GM23338 (cell line): Measurements from ENCODE around the gene NDUFV1. TPM values are rescaled to one million over a fixed set of nuclear protein-coding genes. Genes with fewer than 3 reads are reported as not detected.

Source experiments
- ATAC-seq: fragments of 200-7000 bp; cut with Tn5 transposase; 3 replicates; pipeline ENCODE4 v1.9.1; 2020
- DNase-seq: peaks from one replicate; pipeline ENCODE4 v3.0.0-alpha.2; 2015; ENCODE audit warnings: low spot score
- H2AFZ ChIP-seq: fragments of 200-600 bp; sonication (generic); 2 replicates; pipeline ENCODE4 v1.8.0; 2016; ENCODE audit warnings: antibody characterized with exemption, mild to moderate bottlenecking, moderate library complexity
- H3F3A ChIP-seq: fragments of 200-600 bp; sonication (generic); replicated peaks from 2 replicates; pipeline ENCODE4 v1.8.0; 2017; ENCODE audit warnings: antibody characterized with exemption, mixed run types, low read depth
- H3K27ac ChIP-seq: fragments of 200-600 bp; sonication (generic); 2 replicates; pipeline ENCODE4 v1.6.1; 2016; ENCODE audit warnings: low read depth
- H3K27me3 ChIP-seq: fragments of 200-600 bp; sonication (generic); 2 replicates; pipeline ENCODE4 v1.8.0; 2016; ENCODE audit warnings: mild to moderate bottlenecking, mixed run types, moderate library complexity; ENCODE audit not compliant: insufficient read depth
- H3K36me3 ChIP-seq: fragments of 200-600 bp; sonication (generic); 2 replicates; pipeline ENCODE4 v1.8.0; 2016; ENCODE audit warnings: mild to moderate bottlenecking; ENCODE audit not compliant: insufficient read depth
- H3K4me1 ChIP-seq: fragments of 200-600 bp; sonication (generic); 2 replicates; pipeline ENCODE4 v1.8.0; 2016; ENCODE audit warnings: mild to moderate bottlenecking, moderate library complexity; ENCODE audit not compliant: insufficient read depth
- H3K4me2 ChIP-seq: fragments of 200-600 bp; sonication (generic); 2 replicates; pipeline ENCODE4 v1.7.1; 2017; ENCODE audit warnings: mixed run types
- H3K4me3 ChIP-seq: fragments of 200-600 bp; sonication (generic); 2 replicates; pipeline ENCODE4 v1.6.1; 2016; ENCODE audit warnings: mixed run types
- H3K79me2 ChIP-seq: fragments of 200-600 bp; sonication (generic); replicated peaks from 2 replicates; pipeline ENCODE4 v1.8.0; 2017; ENCODE audit warnings: mild to moderate bottlenecking; ENCODE audit not compliant: insufficient read depth
- H3K9me2 ChIP-seq: fragments of 200-600 bp; sonication (generic); 2 replicates; pipeline ENCODE4 v1.8.0; 2017; ENCODE audit not compliant: insufficient read depth
- H4K20me1 ChIP-seq: fragments of 200-600 bp; sonication (generic); replicated peaks from 2 replicates; pipeline ENCODE4 v1.8.0; 2017; ENCODE audit warnings: mild to moderate bottlenecking; ENCODE audit not compliant: insufficient read depth
- H3K27ac Mint-ChIP-seq: 2 replicates; pipeline ENCODE4 v1.8.0; 2020; ENCODE audit warnings: inconsistent platforms, mild to moderate bottlenecking, moderate library complexity, mixed read lengths
- H3K27me3 Mint-ChIP-seq: 3 replicates; pipeline ENCODE4 v1.8.0; 2022; ENCODE audit warnings: low read depth, mild to moderate bottlenecking, moderate library complexity, mixed read lengths, inconsistent platforms; ENCODE audit not compliant: insufficient read depth, poor library complexity
- H3K36me3 Mint-ChIP-seq: 3 replicates; pipeline ENCODE4 v1.8.0; 2021; ENCODE audit warnings: low read depth, mild to moderate bottlenecking, inconsistent platforms, moderate library complexity, mixed read lengths
- H3K4me1 Mint-ChIP-seq: 3 replicates; pipeline ENCODE4 v1.8.0; 2020; ENCODE audit warnings: mild to moderate bottlenecking, inconsistent platforms, mixed read lengths
- H3K4me3 Mint-ChIP-seq: 3 replicates; pipeline ENCODE4 v1.8.0; 2021; ENCODE audit warnings: moderate library complexity, mild to moderate bottlenecking, inconsistent platforms, mixed read lengths
- H3K9me3 Mint-ChIP-seq: 3 replicates; pipeline ENCODE4 v1.8.0; 2020; ENCODE audit warnings: moderate library complexity, mild to moderate bottlenecking, inconsistent platforms, mixed read lengths
- CREB1 ChIP-seq: fragments of 250-450 bp; sonication (Bioruptor Pico); IDR thresholded peaks from 2 replicates; pipeline ENCODE4 v1.5.0; 2020; ENCODE audit warnings: low read depth, mild to moderate bottlenecking, moderate library complexity
- EZH2 ChIP-seq: fragments of 200-600 bp; sonication (generic); IDR thresholded peaks from one replicate; pipeline ENCODE4 v1.8.0; 2017; ENCODE audit warnings: antibody characterized with exemption, mild to moderate bottlenecking, low read depth; ENCODE audit not compliant: unreplicated experiment
- EZH2phosphoT487 ChIP-seq: fragments of 200-600 bp; sonication (generic); IDR thresholded peaks from one replicate; pipeline ENCODE4 v1.8.1; 2018; ENCODE audit warnings: antibody characterized with exemption; ENCODE audit not compliant: unreplicated experiment
- JUNB ChIP-seq: IDR thresholded peaks from one replicate; pipeline ENCODE4 v1.6.1; 2016; ENCODE audit warnings: antibody characterized with exemption; ENCODE audit not compliant: unreplicated experiment
- NANOG ChIP-seq: IDR thresholded peaks from 2 replicates; pipeline ENCODE4 v1.6.1; 2016; ENCODE audit warnings: antibody characterized with exemption, borderline replicate concordance
- POLR2AphosphoS5 ChIP-seq: IDR thresholded peaks from 2 replicates; pipeline ENCODE4 v1.6.1; 2016; ENCODE audit warnings: antibody characterized with exemption, low read depth
- STAT1 ChIP-seq: IDR thresholded peaks from one replicate; pipeline ENCODE4 v1.6.1; 2016; ENCODE audit warnings: antibody characterized with exemption; ENCODE audit not compliant: unreplicated experiment
- ZNF114 ChIP-seq: fragments of 250-450 bp; sonication (Bioruptor Pico); IDR thresholded peaks from 2 replicates; pipeline ENCODE4 v1.5.0; 2020; ENCODE audit warnings: mild to moderate bottlenecking, moderate library complexity
- ZNF331 ChIP-seq: fragments of 250-450 bp; sonication (Bioruptor Pico); IDR thresholded peaks from 2 replicates; pipeline ENCODE4 v1.5.0; 2020; ENCODE audit warnings: low read depth, mild to moderate bottlenecking, moderate library complexity
- polyA plus RNA-seq: library from polyadenylated mRNA; unstranded; fragments of >200 nt; fragmentation: Nextera tagmentation; extraction: Ambion mirVana; gene quantifications from 2 replicates; pipeline ENCODE4 v1.2.1, GENCODE V29; 2016
- total RNA-seq: library from RNA; depleted of rRNA; stranded (reverse); fragments of >200 nt; shearing (Covaris generic); gene quantifications from 2 replicates; pipeline ENCODE4 v1.2.3, GENCODE V29; 2014
- TF ChIP-seq, protein P1 (sequence below): fragments of 250-450 bp; sonication (Bioruptor Pico); IDR thresholded peaks from 2 replicates; pipeline ENCODE4 v1.5.0; 2020; ENCODE audit warnings: mild to moderate bottlenecking, moderate library complexity
- TF ChIP-seq, protein P2 (sequence below): IDR thresholded peaks from one replicate; pipeline ENCODE4 v1.6.1; 2018; ENCODE audit warnings: antibody characterized with exemption; ENCODE audit not compliant: unreplicated experiment
- TF ChIP-seq, protein P3 (sequence below), 2 experiments: fragments of 200-600 bp in 1 of 2; sonication (generic) in 1 of 2; conservative IDR thresholded peaks; 2 replicates each; pipeline versions ENCODE4 v1.5.1 to v1.6.1; 2016 to 2017; ENCODE audit warnings: antibody characterized with exemption in 2 of 2, low read depth in 2 of 2, mild to moderate bottlenecking in 2 of 2, moderate library complexity in 1 of 2
- TF ChIP-seq, protein P4 (sequence below): IDR thresholded peaks from 2 replicates; pipeline ENCODE4 v1.6.1; 2016; ENCODE audit warnings: antibody characterized with exemption

NDUFV1 gene
- total and polyA plus RNA-seq, 2 experiments from 2014 or later, result 104 to 241 TPM

DNA sequence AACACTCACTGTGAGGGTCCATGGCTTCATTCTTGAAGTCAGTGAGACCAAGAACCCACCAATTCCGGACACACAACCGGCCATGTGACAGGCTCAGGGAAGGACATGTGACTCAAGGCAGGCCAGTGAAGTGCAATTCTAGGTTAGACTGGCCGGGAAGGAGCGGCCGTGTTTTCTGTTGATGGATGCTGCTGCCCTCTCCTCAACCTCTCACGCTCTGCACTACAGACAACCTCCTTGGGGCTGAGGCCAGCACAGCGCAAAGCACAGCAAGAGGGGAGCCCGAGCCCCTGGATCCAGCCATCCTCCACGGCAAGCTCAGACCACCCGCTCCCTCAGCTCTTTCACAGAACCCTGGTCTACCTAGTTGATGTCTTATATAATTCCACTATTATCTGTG lies 20.2 kb downstream of the NDUFV1 start:
- H3F3A ChIP-seq, result peaks cover 5% of the 10 kb centered on the region; the same call in 1 of the 2 replicates
- no peak overlapping the region for H3K27ac Mint-ChIP-seq
- H3K27me3 Mint-ChIP-seq, result peaks cover 29% of the 10 kb centered on the region
- no peak overlapping the region for H2AFZ ChIP-seq
- H3K79me2 ChIP-seq, result no peaks in the 10 kb centered on the region
- ATAC-seq, result no peak
- TF ChIP-seq JUNB (no peak), ZNF331 (CRISPR knock-in tag) (no peak), CREB1 (CRISPR knock-in tag) (no peak), POLR2AphosphoS5 (no peak), NANOG (no peak), STAT1 (no peak), ZNF114 (no peak), EZH2 (no peak), EZH2phosphoT487 (no peak)
- TF ChIP-seq, protein P1, sequence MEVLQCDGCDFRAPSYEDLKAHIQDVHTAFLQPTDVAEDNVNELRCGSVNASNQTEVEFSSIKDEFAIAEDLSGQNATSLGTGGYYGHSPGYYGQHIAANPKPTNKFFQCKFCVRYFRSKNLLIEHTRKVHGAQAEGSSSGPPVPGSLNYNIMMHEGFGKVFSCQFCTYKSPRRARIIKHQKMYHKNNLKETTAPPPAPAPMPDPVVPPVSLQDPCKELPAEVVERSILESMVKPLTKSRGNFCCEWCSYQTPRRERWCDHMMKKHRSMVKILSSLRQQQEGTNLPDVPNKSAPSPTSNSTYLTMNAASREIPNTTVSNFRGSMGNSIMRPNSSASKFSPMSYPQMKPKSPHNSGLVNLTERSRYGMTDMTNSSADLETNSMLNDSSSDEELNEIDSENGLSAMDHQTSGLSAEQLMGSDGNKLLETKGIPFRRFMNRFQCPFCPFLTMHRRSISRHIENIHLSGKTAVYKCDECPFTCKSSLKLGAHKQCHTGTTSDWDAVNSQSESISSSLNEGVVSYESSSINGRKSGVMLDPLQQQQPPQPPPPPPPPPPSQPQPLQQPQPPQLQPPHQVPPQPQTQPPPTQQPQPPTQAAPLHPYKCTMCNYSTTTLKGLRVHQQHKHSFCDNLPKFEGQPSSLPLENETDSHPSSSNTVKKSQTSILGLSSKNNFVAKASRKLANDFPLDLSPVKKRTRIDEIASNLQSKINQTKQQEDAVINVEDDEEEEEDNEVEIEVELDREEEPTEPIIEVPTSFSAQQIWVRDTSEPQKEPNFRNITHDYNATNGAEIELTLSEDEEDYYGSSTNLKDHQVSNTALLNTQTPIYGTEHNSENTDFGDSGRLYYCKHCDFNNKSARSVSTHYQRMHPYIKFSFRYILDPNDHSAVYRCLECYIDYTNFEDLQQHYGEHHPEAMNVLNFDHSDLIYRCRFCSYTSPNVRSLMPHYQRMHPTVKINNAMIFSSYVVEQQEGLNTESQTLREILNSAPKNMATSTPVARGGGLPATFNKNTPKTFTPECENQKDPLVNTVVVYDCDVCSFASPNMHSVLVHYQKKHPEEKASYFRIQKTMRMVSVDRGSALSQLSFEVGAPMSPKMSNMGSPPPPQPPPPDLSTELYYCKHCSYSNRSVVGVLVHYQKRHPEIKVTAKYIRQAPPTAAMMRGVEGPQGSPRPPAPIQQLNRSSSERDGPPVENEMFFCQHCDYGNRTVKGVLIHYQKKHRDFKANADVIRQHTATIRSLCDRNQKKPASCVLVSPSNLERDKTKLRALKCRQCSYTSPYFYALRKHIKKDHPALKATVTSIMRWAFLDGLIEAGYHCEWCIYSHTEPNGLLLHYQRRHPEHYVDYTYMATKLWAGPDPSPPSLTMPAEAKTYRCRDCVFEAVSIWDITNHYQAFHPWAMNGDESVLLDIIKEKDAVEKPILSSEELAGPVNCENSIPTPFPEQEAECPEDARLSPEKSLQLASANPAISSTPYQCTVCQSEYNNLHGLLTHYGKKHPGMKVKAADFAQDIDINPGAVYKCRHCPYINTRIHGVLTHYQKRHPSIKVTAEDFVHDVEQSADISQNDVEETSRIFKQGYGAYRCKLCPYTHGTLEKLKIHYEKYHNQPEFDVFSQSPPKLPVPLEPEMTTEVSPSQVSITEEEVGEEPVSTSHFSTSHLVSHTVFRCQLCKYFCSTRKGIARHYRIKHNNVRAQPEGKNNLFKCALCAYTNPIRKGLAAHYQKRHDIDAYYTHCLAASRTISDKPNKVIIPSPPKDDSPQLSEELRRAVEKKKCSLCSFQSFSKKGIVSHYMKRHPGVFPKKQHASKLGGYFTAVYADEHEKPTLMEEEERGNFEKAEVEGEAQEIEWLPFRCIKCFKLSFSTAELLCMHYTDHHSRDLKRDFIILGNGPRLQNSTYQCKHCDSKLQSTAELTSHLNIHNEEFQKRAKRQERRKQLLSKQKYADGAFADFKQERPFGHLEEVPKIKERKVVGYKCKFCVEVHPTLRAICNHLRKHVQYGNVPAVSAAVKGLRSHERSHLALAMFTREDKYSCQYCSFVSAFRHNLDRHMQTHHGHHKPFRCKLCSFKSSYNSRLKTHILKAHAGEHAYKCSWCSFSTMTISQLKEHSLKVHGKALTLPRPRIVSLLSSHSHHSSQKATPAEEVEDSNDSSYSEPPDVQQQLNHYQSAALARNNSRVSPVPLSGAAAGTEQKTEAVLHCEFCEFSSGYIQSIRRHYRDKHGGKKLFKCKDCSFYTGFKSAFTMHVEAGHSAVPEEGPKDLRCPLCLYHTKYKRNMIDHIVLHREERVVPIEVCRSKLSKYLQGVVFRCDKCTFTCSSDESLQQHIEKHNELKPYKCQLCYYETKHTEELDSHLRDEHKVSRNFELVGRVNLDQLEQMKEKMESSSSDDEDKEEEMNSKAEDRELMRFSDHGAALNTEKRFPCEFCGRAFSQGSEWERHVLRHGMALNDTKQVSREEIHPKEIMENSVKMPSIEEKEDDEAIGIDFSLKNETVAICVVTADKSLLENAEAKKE (CRISPR knock-in tag), result no peak
- TF ChIP-seq, protein P2, sequence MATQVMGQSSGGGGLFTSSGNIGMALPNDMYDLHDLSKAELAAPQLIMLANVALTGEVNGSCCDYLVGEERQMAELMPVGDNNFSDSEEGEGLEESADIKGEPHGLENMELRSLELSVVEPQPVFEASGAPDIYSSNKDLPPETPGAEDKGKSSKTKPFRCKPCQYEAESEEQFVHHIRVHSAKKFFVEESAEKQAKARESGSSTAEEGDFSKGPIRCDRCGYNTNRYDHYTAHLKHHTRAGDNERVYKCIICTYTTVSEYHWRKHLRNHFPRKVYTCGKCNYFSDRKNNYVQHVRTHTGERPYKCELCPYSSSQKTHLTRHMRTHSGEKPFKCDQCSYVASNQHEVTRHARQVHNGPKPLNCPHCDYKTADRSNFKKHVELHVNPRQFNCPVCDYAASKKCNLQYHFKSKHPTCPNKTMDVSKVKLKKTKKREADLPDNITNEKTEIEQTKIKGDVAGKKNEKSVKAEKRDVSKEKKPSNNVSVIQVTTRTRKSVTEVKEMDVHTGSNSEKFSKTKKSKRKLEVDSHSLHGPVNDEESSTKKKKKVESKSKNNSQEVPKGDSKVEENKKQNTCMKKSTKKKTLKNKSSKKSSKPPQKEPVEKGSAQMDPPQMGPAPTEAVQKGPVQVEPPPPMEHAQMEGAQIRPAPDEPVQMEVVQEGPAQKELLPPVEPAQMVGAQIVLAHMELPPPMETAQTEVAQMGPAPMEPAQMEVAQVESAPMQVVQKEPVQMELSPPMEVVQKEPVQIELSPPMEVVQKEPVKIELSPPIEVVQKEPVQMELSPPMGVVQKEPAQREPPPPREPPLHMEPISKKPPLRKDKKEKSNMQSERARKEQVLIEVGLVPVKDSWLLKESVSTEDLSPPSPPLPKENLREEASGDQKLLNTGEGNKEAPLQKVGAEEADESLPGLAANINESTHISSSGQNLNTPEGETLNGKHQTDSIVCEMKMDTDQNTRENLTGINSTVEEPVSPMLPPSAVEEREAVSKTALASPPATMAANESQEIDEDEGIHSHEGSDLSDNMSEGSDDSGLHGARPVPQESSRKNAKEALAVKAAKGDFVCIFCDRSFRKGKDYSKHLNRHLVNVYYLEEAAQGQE, result no peak
- TF ChIP-seq, protein P3, sequence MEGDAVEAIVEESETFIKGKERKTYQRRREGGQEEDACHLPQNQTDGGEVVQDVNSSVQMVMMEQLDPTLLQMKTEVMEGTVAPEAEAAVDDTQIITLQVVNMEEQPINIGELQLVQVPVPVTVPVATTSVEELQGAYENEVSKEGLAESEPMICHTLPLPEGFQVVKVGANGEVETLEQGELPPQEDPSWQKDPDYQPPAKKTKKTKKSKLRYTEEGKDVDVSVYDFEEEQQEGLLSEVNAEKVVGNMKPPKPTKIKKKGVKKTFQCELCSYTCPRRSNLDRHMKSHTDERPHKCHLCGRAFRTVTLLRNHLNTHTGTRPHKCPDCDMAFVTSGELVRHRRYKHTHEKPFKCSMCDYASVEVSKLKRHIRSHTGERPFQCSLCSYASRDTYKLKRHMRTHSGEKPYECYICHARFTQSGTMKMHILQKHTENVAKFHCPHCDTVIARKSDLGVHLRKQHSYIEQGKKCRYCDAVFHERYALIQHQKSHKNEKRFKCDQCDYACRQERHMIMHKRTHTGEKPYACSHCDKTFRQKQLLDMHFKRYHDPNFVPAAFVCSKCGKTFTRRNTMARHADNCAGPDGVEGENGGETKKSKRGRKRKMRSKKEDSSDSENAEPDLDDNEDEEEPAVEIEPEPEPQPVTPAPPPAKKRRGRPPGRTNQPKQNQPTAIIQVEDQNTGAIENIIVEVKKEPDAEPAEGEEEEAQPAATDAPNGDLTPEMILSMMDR (conservative IDR thresholded peaks at IDR 0.05; ENCODE audit: low read depth in 2 of 2), result no peak
- TF ChIP-seq, protein P4, sequence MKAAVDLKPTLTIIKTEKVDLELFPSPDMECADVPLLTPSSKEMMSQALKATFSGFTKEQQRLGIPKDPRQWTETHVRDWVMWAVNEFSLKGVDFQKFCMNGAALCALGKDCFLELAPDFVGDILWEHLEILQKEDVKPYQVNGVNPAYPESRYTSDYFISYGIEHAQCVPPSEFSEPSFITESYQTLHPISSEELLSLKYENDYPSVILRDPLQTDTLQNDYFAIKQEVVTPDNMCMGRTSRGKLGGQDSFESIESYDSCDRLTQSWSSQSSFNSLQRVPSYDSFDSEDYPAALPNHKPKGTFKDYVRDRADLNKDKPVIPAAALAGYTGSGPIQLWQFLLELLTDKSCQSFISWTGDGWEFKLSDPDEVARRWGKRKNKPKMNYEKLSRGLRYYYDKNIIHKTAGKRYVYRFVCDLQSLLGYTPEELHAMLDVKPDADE, result no peak
- no peak overlapping the region for H3K4me2 ChIP-seq
- H3K27ac ChIP-seq, result no peak overlapping the region
- peaks cover 21% of the 10 kb centered on the region; the same call in 1 of the 2 replicates for H3K4me1 ChIP-seq
- no peaks in the 10 kb centered on the region for H4K20me1 ChIP-seq
- H3K9me2 ChIP-seq, result no peaks in the 10 kb centered on the region
- no peak overlapping the region for H3K4me3 ChIP-seq
- H3K36me3 ChIP-seq, result no peaks in the 10 kb centered on the region
- H3K4me3 Mint-ChIP-seq, result no peak overlapping the region
- DNase-seq, result no peak
- H3K27me3 ChIP-seq, result 0 out of 2 replicates have a peak, but pooled peaks cover 6% of the 10 kb centered on the region
- peaks cover 25% of the 10 kb centered on the region for H3K36me3 Mint-ChIP-seq
- peaks cover 22% of the 10 kb centered on the region for H3K4me1 Mint-ChIP-seq
- H3K9me3 Mint-ChIP-seq, result peaks cover 7% of the 10 kb centered on the region; the same call in 2 of the 3 replicates
